Measurements from ENCODE around the gene AP5Z1.

DNA sequence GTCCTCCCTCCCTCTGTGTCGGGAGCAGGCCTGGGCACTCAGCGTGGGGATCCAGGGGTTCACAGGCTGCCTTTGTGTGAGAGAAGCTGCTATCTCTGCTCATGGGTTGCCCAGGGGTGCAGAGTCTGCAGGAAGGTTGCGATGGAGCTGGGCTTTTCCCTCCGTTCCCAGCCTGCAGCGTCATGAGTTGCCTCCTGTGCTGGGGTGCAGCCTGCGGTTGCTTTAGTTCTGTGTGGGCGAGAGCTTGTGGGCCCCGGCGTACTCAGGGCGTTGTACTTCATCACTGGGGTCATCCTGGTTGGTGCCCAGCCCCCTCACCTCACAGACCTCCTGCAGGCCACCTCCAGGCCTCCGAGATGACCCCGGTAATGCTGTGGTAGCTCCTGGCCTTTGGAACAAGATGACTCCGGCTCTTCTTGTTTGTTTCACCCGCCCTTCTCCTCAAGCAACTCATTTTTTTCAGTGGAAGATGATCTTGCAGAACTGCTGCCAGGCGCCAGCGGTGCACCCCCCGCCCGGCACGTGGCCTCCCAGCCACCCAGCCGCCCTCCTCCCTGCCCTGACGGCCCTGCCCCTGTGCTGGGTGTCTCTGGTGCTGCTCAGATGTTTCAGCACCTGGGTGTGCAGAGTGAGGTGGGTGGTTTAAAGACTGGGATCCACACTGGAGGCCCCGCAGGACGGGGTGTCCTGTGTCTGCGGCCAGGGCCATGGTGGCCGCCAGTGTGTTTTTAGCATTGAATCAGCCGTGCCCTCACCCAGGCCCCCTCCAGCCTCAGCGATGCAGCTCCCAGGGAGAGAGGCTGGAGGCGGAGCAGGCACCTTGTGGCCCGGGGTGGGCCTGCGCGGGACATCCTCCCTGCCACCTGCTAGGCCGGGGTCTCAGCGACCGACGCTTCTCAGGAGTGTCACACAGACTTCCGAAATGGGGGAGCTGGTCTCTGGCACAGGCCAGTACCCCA lies 7.2 kb downstream of the AP5Z1 start:
- TF ChIP-seq POLR2A (IDR thresholded peaks at IDR 0.05) (no peak), CTCF (IDR thresholded peaks at IDR 0.05) (no peak)

Measured in transverse colon (tissue), 3 donors.